ENCODE measurements around the gene DYNLT5.
"Not testable (repeated sequence)": the region's sequence is repeated elsewhere in the genome, so short reads cannot be mapped to it uniquely, and the experiment has no call there.

DYNLT5 gene

GRCh38 chr1:66730462-66730861 lies 21.8 kb upstream of the DYNLT5 start:
- Histone ChIP-seq H3K9me3 (no peaks in the 10 kb centered on the region), H3K4me3 (no peak overlapping the region), H3K27ac (no peak overlapping the region), H3K4me1 (peaks cover 0 to 9% (median 7%) of the 10 kb centered on the region in 4 donors), H3K27me3 (no peaks in the 10 kb centered on the region), H3K36me3 (peaks cover 0 to 13% (median 10%) of the 10 kb centered on the region in 3 donors)
- DNase-seq: no peak
- TF ChIP-seq CTCF (IDR thresholded peaks at IDR 0.05): no peak
- intact Hi-C loops (cut with DNase I; ENCODE audit: low total_unique reads): no loop called here

- no peak for TF ChIP-seq CTCF (IDR thresholded peaks at IDR 0.05)
- Histone ChIP-seq H3K4me3 (no peak overlapping the region), H3K27ac (no peak overlapping the region), H3K9me3 (no peaks in the 10 kb centered on the region), H3K27me3 (no peaks in the 10 kb centered on the region), H3K4me1 (peaks cover 0 to under 1% (median 0%) of the 10 kb centered on the region in 4 donors), H3K36me3 (peaks cover 0 to 13% (median 10%) of the 10 kb centered on the region in 3 donors)
- intact Hi-C loops (cut with DNase I; ENCODE audit: low total_unique reads): no loop called here
- DNase-seq: no peak
Measured at GRCh38 chr1:66731170-66731865, 20.9 kb upstream of the DYNLT5 start.

GRCh38 chr1:66732407-66733166 lies 19.7 kb upstream of the DYNLT5 start:
- no peak for TF ChIP-seq CTCF (IDR thresholded peaks at IDR 0.05)
- Histone ChIP-seq H3K27me3 (no peaks in the 10 kb centered on the region), H3K9me3 (no peaks in the 10 kb centered on the region), H3K4me1 (no peaks in the 10 kb centered on the region), H3K4me3 (no peak overlapping the region), H3K36me3 (peaks cover 0 to 13% (median 10%) of the 10 kb centered on the region in 3 donors), H3K27ac (no peak overlapping the region)
- no peak for DNase-seq
- intact Hi-C loops (cut with DNase I; ENCODE audit: low total_unique reads): no loop called here

GRCh38 chr1:66733348-66734017 lies 18.8 kb upstream of the DYNLT5 start:
- intact Hi-C loops (cut with DNase I; ENCODE audit: low total_unique reads): no loop called here
- Histone ChIP-seq H3K27ac (no peak overlapping the region), H3K27me3 (no peaks in the 10 kb centered on the region), H3K36me3 (peaks cover 0 to 13% (median 10%) of the 10 kb centered on the region in 3 donors), H3K9me3 (no peaks in the 10 kb centered on the region), H3K4me3 (no peak overlapping the region), H3K4me1 (no peaks in the 10 kb centered on the region)
- DNase-seq: no peak
- no peak for TF ChIP-seq CTCF (IDR thresholded peaks at IDR 0.05)

GRCh38 chr1:66734531-66734930 lies 17.7 kb upstream of the DYNLT5 start:
- not testable (repeated sequence) for H3K27me3 ChIP-seq, H3K9me3 ChIP-seq
- peaks cover 8 to 21% (median 16%) of the 10 kb centered on the region in 3 donors for H3K36me3 ChIP-seq

GRCh38 chr1:66737836-66738235 lies 14.4 kb upstream of the DYNLT5 start:
- intact Hi-C loops (cut with DNase I; ENCODE audit: low total_unique reads): no loop called here
- Histone ChIP-seq H3K27ac (no peak overlapping the region), H3K36me3 (peaks cover 6 to 31% (median 21%) of the 10 kb centered on the region in 3 donors), H3K27me3 (no peaks in the 10 kb centered on the region), H3K4me1 (no peaks in the 10 kb centered on the region), H3K4me3 (no peak overlapping the region), H3K9me3 (no peaks in the 10 kb centered on the region)
- no peak for DNase-seq
- TF ChIP-seq CTCF (IDR thresholded peaks at IDR 0.05): no peak

More at GRCh38 chr1:66734531-66734930, 17.7 kb upstream of the DYNLT5 start:
- H3K27ac ChIP-seq; H3K4me3 ChIP-seq; H3K4me1 ChIP-seq; DNase-seq; intact Hi-C loops (cut with DNase I; ENCODE audit: low total_unique reads): not testable (repeated sequence)

All from tibial artery (tissue), 4 donors.